Aorta (tissue), 5 donors: ENCODE measurements around the gene IL12RB2. TPM values are rescaled to one million over a fixed set of nuclear protein-coding genes. Genes with fewer than 3 reads are reported as not detected.
"Not testable (repeated sequence)": the region's sequence is repeated elsewhere in the genome, so short reads cannot be mapped to it uniquely, and the experiment has no call there.

Source experiments
- ATAC-seq: fragments of 200-7000 bp; cut with Tn5 transposase; one replicate; pipeline ENCODE4 v1.9.1; 2022; ENCODE audit warnings: moderate library complexity; ENCODE audit not compliant: low FRiP score
- DNase-seq, 2 donors: peaks; one replicate each; pipeline ENCODE4 v3.0.0-alpha.2; 2020
- H3K27ac ChIP-seq, 2 donors: one replicate each; pipeline ENCODE4 v1.5.1; 2013; ENCODE audit warnings: low read length in 2 of 2, mild to moderate bottlenecking in 2 of 2, moderate library complexity in 2 of 2, control low read depth in 1 of 2, inconsistent platforms in 1 of 2, low read depth in 1 of 2
- H3K27me3 ChIP-seq, 2 donors: one replicate each; pipeline ENCODE4 v1.6.1; 2013; ENCODE audit warnings: control low read depth in 1 of 2, low read length in 1 of 2, mild to moderate bottlenecking in 1 of 2, moderate library complexity in 1 of 2; ENCODE audit not compliant: insufficient read depth in 2 of 2, control insufficient read depth in 1 of 2
- H3K36me3 ChIP-seq, 2 donors: one replicate each; pipeline ENCODE4 v1.6.1; 2013; ENCODE audit warnings: control low read depth in 1 of 2, low read length in 1 of 2, mild to moderate bottlenecking in 1 of 2; ENCODE audit not compliant: insufficient read depth in 2 of 2, control insufficient read depth in 1 of 2
- H3K4me1 ChIP-seq, 2 donors: one replicate each; pipeline ENCODE4 v1.6.1; 2013; ENCODE audit warnings: low read length in 2 of 2, control low read depth in 1 of 2, mild to moderate bottlenecking in 1 of 2, moderate library complexity in 1 of 2; ENCODE audit not compliant: insufficient read depth in 2 of 2, control insufficient read depth in 1 of 2
- H3K4me3 ChIP-seq, 2 donors: one replicate each; pipeline ENCODE4 v1.5.1; 2013; ENCODE audit warnings: low read length in 2 of 2, control low read depth in 1 of 2, mild to moderate bottlenecking in 1 of 2
- H3K9me3 ChIP-seq: one replicate; pipeline ENCODE4 v1.6.1; 2013; ENCODE audit warnings: mild to moderate bottlenecking, low read length; ENCODE audit not compliant: control insufficient read depth
- WGBS, 2 donors: extraction: QIAGEN DNeasy Blood & Tissue Kit; methylation state at CpG; one replicate each; pipeline ENCODE4 v1.1.7; 2013; 5-methylcytosine and 5-hydroxymethylcytosine counted together
- intact Hi-C, 2 donors: fragments of 100-400 bp; cut with DNase I; formaldehyde crosslinking; loops; one replicate each; pipeline versions ENCODE4 v1.14.2 to v1.15.0; 2022
- polyA plus RNA-seq, 2 donors: library from polyadenylated mRNA; stranded (reverse); fragments of 200-250 nt; gene quantifications; one replicate each; pipeline ENCODE4 v1.2.3, GENCODE V29; 2013
- total RNA-seq, 2 donors: library from RNA; stranded (reverse); fragmentation: NEBNext Ultra II Directional; extraction: Animal tissue kit (Norgen Biotek cat#: 25700); gene quantifications; one replicate each; pipeline ENCODE4 v1.2.1, GENCODE V29; 2021
- donor health status: healthy with polysubstance abuse.
- donor health status: Bipolar disorder and iron deficiency.
- donor health status: DM: no; HTN: no; CAD: no.
- donor health status: DM: no; HTN: no; CAD: no.
- donor health status: DM: yes; HTN: yes; CAD: no.

IL12RB2 gene
- total and polyA plus RNA-seq, 4 donors: 0.08 to 5.3 (median 0.88) TPM; not detected in 1

GRCh38 chr1:67393737-67394136 lies 86.1 kb downstream of the IL12RB2 start:
- H3K9me3 ChIP-seq: no peaks in the 10 kb centered on the region
- ATAC-seq: peak; percentile 41
- no peaks in the 10 kb centered on the region for H3K36me3 ChIP-seq
- H3K27ac ChIP-seq: no peak overlapping the region
- DNase-seq: no peak
- intact Hi-C loops: no loop called here
- H3K4me1 ChIP-seq: no peaks in the 10 kb centered on the region
- no peak overlapping the region for H3K4me3 ChIP-seq
- 33 to 36% methylated on average over 3 of the region's 3 CpGs for WGBS, 2 donors
- no peaks in the 10 kb centered on the region for H3K27me3 ChIP-seq

GRCh38 chr1:67394548-67394947 lies 86.9 kb downstream of the IL12RB2 start:
- H3K4me1 ChIP-seq: no peaks in the 10 kb centered on the region
- WGBS, 2 donors: 92 to 94% methylated on average over 4 of the region's 4 CpGs

GRCh38 chr1:67399199-67399993 lies 91.7 kb downstream of the IL12RB2 start:
- Histone ChIP-seq H3K4me3 (no peak overlapping the region), H3K36me3 (no peaks in the 10 kb centered on the region), H3K27me3 (no peaks in the 10 kb centered on the region), H3K27ac (no peak overlapping the region), H3K9me3 (no peaks in the 10 kb centered on the region), H3K4me1 (no peaks in the 10 kb centered on the region)
- intact Hi-C loops: no loop called here
- 85% methylated on average over 7 of the region's 7 CpGs for WGBS, 2 donors
- no peak for DNase-seq
- no peak for ATAC-seq

More at GRCh38 chr1:67394548-67394947, 86.9 kb downstream of the IL12RB2 start:
- DNase-seq (no peak), ATAC-seq (no peak)
- Histone ChIP-seq H3K9me3 (no peaks in the 10 kb centered on the region), H3K27me3 (no peaks in the 10 kb centered on the region), H3K36me3 (no peaks in the 10 kb centered on the region), H3K4me3 (no peak overlapping the region), H3K27ac (no peak overlapping the region)
- intact Hi-C loops: no loop called here

GRCh38 chr1:67400029-67400786 lies 92.5 kb downstream of the IL12RB2 start:
- intact Hi-C loops, DNase-seq, H3K4me3 ChIP-seq, H3K9me3 ChIP-seq, H3K27ac ChIP-seq, H3K4me1 ChIP-seq, H3K36me3 ChIP-seq, H3K27me3 ChIP-seq, ATAC-seq: not testable (repeated sequence)
- WGBS, 2 donors: 88 to 89% methylated on average over 12 of the region's 12 CpGs

GRCh38 chr1:67401443-67401842 lies 93.8 kb downstream of the IL12RB2 start:
- no peak for ATAC-seq
- WGBS, 2 donors: 83 to 84% methylated on average over 6 of the region's 6 CpGs
- intact Hi-C loops: no loop called here
- Histone ChIP-seq H3K4me1 (no peaks in the 10 kb centered on the region), H3K4me3 (no peak overlapping the region), H3K27me3 (no peaks in the 10 kb centered on the region), H3K36me3 (no peaks in the 10 kb centered on the region), H3K9me3 (no peaks in the 10 kb centered on the region), H3K27ac (no peak overlapping the region)
- no peak for DNase-seq

- ATAC-seq (no peak), DNase-seq (no peak)
- H3K4me1 ChIP-seq: no peaks in the 10 kb centered on the region
- intact Hi-C loops: no loop called here
- WGBS, 2 donors: 79 to 84% methylated on average over 5 of the region's 5 CpGs
- H3K9me3 ChIP-seq: no peaks in the 10 kb centered on the region
- no peak overlapping the region for H3K4me3 ChIP-seq
- no peak overlapping the region for H3K27ac ChIP-seq
- H3K36me3 ChIP-seq: no peaks in the 10 kb centered on the region
- no peaks in the 10 kb centered on the region for H3K27me3 ChIP-seq
Observed at GRCh38 chr1:67404212-67404620, 96.5 kb downstream of the IL12RB2 start.

GRCh38 chr1:67405473-67406245 lies 98.0 kb downstream of the IL12RB2 start:
- no peak overlapping the region for H3K4me3 ChIP-seq
- no peak overlapping the region for H3K27ac ChIP-seq
- H3K4me1 ChIP-seq: no peaks in the 10 kb centered on the region
- ATAC-seq (no peak), DNase-seq (no peak)
- 46 to 51% methylated on average over 3 of the region's 3 CpGs for WGBS, 2 donors
- no peaks in the 10 kb centered on the region for H3K9me3 ChIP-seq
- H3K36me3 ChIP-seq: no peaks in the 10 kb centered on the region
- no peaks in the 10 kb centered on the region for H3K27me3 ChIP-seq
- intact Hi-C loops: no loop called here

- ATAC-seq: no peak
- intact Hi-C loops: no loop called here
- no peaks in the 10 kb centered on the region for H3K4me1 ChIP-seq
Observed at GRCh38 chr1:67407498-67407897, 99.8 kb downstream of the IL12RB2 start.

More at GRCh38 chr1:67407498-67407897, 99.8 kb downstream of the IL12RB2 start:
- no peaks in the 10 kb centered on the region for H3K36me3 ChIP-seq
- no peak overlapping the region for H3K4me3 ChIP-seq
- no peaks in the 10 kb centered on the region for H3K9me3 ChIP-seq
- DNase-seq: no peak
- no peaks in the 10 kb centered on the region for H3K27me3 ChIP-seq
- H3K27ac ChIP-seq: no peak overlapping the region
- WGBS, 2 donors: 22 to 29% methylated on average over 5 of the region's 5 CpGs
